HG02885 (cell line): ENCODE results near the gene GLB1L3.
"Not testable (repeated sequence)": the region's sequence is repeated elsewhere in the genome, so short reads cannot be mapped to it uniquely, and the experiment has no call there.

ENCODE experiments used
- ATAC-seq: cut with Tn5 transposase; IDR thresholded peaks from one replicate; pipeline ENCODE4 v1.9.1; 2021; ENCODE audit warnings: mild to moderate bottlenecking; ENCODE audit not compliant: unreplicated experiment, poor library complexity

GLB1L3 gene

DNA sequence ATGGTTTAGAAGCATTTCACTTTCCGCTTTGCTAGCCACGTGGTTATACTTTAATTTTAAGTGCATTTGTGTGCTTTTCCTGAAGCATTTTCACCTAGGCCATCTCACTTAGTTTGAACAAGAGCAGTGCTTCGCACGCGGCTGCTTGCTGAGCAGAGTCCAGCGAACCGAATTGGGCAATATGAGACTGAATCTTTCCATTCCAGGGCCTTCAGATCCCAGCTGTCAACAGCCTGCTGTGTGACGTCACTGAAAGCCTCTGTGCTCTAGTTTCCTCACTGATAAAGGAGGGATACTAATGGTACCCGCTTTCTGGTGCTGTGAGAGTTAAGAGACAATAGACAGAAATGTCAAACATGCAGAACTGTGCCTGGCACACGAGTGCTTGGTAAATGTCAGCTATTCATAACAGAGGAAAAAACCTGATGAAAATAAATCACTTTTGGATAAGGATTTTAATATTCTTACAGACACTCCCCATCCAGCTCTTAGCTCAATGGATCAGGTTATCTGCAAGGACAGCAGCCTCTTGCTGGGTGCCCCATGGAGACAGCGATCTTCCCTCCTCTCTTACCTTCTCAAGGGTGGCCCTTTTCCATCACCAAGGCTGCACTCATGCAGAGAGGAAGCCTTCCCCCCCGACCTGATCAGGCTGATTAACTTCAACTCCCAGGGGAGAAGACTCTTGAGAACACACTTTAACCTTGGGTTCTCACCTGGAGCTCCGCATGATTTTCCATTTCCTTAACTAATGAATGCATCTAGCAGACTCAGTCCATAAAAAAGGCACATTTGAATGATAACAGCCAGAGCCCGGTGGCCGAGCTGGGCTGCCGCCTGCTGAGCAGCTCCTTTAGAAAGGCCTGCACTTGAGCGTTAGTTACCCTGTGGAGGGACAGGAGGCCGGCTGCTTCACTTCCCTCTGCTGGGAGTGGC is 3.5 kb upstream of the GLB1L3 start:
- ATAC-seq = no peak

DNA sequence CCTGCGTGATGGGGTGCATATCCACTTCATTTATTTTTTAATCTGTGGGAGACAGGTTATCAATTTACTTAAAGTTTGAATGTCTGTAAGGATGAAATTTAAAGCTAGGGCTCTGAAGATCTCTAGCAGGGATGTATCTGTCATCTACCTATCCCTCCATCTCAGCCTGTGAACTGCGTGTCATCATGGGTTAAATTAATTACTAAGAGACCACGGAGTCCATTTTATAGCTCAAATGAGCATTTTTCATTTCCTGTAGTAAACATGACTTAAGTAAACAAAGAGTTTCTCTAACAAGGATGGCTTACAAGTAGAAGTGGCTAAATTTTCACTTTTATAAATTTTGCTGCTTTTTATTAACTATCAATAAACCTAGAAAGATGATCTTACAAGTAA is 2.9 kb upstream of the GLB1L3 start:
- no peak for ATAC-seq

DNA sequence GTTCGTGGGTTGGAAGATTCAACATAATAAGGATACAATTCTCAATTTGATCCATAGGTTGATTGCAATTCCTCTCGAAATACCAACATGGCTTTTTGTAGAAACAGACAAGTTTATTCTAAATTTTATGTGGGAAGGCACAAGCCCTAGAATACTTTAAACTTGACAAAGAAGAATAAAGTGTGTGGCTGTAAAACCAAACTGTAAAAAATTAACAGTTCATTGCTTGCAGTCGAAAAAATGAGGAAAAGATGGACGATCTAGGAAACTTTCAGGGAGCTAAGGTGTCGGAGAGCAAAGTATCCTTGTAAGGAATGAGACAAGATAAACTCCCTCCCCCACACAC is 1.0 kb upstream of the GLB1L3 start:
- no peak for ATAC-seq

DNA sequence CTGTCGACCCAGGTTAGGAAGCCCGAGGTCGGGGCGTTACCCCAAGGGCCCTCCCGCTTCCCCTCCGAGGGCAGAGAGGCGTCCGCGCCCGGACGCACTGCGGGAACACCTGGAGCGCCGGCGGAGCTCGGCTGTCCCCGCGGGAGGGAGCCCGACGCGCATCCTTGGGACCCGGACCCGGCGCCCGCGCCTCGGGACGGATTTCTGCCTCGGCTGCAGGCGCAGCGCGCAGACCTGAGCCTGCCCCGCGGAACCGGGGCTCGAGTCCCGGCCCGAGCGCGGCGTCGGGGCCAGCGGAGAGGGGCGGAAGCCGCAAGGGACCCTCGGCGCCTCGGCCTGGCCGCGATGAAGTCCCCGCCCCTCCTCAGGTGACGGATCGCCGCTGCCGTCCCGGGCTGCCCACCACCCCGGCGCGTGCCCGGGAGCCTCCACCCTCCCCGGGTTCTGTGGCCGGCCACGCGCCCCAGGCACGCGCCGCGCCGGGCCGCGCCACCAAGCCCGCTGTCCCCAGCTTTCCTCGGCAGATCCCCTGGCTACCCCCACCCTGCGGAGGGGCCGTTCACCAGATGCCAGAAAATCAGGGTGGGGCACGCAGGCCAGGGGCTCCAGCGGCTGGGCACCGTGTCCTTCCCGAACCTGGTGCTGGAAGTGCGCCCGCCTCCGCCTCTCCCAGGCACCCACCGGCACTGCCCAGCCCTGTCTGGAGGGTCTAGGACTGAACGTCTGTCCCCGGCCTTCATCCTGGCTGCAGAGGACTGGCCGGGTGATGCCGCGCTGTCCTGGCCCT is 410 bp downstream of the GLB1L3 start:
- peak; percentile 15 for ATAC-seq

DNA sequence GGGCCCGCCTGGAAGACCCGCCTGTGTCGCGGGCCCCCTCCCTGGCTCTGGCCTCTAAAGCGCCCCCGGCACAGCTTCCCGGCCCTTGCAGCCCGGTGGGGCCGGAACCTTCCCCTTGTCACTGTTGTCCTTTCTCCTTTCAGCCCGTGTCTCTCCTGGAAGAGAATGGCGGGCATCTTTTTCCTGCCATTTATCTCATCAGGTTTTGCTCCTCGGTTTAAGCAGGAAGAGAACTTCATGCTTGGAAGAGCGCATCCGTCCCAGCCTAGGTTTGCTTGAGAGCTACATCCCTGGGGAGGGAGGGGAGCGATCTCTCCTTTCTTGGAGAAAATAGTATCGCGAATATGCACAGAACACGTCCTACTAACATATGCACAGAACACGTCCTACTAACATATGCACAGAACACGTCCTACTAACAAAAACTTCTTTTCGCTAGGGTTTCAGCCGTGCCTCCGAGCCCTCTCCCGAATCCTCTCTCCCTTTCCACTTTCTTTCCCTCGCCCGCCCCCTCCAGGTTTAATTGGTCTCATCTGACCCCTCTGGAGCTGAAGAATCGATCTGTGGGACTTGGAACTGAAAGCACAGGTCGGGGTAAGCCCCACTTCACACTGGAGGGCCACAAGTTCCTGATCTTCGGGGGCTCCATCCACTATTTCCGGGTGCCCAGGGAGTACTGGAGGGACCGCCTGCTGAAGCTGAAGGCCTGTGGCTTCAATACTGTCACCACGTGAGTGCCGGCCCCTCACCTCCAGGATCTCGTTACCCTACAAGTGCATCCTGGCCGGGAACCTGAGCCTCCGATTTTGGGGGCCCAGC is 1.2 kb downstream of the GLB1L3 start:
- ATAC-seq = no peak

DNA sequence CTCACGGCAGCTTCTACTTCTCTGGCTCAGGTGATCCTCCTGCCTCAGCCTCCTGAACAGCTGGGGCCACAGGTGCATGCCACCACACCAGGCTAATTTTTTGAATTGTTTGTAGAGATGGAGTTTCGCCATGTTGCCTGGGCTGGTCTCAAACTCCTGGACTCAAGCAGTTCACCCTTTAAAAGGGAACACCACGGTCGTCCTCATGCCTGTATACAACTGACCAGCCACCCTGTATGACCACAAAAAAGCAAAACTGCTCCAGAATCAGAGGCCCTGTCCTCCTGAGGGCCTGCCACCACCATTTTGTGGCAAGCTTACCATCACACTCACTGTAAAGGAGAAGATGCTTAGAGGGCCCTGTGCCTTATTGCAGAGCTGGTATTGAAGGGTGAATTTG is 2.2 kb downstream of the GLB1L3 start:
- ATAC-seq = no peak

DNA sequence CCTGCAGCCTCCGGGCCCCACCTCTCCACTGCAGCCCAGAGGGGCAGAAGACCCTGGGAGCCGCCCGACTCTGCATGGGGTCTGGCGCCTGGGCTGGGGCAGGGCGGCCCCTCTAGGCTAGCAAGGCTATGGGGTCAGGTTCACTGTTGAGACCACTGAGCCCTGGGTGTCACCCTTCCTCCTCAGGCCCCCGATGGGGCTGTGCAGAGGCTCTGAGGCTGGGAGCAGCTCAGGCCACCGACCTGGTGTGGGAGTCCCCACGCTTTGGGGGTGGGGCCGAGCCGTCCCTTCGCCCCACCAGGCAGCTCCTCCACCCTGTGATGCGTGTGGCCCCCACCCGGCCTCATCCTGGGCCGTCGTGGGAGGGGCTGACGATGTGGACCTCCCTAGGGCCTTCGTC is 5.5 kb downstream of the GLB1L3 start:
- ATAC-seq = not testable (repeated sequence)

DNA sequence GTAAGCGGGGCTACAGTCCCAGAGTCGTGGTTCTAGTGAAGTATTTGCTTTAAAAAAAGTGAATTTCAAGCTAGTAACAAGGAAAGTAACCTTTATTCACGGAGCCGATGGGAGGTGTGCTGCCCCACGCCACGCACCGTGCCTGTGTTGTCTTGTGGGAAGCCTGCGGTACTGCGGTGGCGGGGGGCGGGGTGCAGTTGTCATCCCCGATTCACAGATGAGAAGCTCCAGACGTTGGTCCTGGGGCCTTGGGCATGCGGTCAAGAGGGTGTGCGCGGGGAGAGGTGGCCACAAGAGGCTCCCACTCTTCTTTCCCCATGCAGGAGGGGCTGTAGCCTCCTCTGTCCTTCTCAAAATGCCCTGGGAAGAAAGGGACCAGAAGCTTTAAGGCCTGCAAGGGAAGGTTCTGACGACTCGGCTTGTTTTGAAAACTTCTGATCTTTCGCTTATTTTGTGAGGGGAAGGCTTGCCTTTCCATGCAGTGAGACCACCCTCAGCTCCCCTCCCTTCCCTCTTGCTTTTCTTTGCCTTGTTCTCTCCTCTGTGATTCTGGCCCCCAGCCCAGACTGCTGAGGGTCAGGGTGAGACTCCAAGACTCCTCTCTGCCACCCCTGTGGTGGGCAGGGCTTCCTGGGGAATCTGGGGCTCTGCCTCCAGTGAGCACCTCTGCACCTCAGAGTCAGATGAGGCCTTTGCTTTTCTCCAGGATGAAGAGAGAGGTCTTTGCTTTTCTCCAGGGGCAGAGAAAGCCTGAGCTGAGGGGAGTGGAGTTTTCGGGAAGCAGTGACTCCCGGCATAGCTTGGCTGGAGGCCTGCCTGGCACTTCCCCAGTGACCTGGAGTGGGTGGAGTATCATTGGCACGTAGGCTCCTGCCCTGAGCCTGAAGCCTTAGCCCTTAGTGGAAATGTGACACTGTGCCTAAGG is 6.2 kb downstream of the GLB1L3 start:
- no peak for ATAC-seq

DNA sequence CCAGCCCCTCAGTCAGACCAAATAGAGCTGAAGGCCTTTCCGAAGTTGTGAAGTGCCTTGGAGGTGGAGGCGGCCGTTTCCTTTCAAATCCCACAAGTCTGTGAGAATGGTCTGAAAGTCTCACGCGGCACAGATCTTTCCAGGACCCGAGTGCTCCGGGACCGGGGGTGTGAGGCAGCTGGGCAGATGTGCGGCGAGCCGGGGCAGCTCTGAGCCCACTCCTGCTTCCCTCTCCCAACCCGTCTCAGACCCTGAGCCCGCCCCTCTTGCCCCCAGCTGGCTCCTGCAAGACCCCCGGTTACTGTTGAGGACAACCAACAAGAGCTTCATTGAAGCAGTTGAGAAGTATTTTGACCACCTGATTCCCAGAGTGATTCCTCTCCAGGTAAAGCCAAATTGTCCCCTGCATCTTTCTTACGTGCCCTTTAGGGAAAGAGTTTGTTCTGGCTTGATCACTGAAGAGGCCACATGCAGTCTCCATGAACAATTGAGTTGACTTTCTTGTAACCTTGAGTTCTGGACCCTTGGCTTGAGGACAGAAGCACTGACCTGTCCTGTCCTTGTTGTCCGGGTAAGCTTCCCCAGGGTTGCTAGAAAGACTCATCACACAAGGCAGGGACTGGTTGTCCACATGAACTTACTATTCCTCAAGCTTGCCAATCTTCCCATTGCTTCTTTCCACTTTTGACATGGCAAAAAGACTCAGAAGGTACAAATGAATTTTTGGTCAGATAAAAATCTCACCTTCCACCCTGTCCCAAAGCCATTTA is 7.5 kb downstream of the GLB1L3 start:
- ATAC-seq = no peak

DNA sequence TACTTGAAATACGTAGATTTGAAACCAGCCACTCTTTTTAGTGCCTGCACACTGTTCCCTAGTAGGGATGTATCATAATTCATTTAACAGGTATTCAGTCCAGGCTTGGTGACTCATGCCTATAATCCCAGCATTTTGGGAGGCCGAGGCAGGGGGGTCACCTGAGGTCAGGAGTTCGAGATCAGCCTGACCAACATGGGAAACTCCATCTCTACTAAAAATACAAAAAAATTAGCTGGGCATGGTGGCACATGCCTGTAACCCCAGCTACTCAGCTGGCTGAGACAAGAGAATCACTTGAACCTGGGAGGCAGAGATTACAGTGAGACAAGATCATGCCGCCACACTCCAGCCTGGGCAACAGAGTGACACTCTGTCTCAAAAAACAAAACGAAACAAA is 8.2 kb downstream of the GLB1L3 start:
- not testable (repeated sequence) for ATAC-seq

DNA sequence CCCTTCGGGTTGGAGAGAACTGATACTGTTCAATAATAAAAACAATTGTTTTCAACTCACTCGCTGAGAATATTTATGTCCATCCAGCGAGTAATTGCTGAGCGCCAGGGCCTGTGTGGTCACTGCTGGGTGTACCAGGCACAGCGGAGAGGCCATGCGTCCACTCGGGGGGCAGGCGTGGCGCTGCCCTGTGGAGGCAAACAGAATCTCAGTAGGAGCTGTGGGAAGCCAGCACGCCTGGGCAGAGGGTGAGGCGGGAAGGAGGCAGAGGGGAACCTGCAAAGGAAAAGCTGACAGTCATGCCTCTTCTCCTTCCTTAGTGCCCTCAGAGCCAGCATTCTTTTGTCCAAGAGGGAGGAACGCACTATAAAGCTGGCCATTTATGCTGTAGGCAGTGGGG is 11.4 kb downstream of the GLB1L3 start:
- ATAC-seq = no peak

DNA sequence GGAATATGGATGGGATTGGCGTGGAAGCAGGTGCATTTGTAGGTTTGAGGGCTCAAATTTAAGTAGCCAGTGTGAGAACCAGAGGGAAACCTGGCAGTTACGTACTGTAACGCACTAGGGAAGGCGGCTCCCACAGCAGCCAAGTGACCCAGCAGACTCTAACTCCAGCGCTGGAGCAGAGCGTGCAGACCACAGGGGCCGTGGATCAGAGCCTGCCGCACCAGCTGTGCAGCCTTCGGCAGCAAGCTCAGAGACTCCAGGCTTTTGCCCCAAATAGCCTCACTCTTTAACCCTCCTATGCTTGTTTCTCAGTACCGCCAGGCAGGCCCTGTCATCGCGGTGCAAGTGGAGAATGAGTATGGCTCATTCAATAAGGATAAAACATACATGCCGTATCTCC is 12.3 kb downstream of the GLB1L3 start:
- ATAC-seq = no peak

DNA sequence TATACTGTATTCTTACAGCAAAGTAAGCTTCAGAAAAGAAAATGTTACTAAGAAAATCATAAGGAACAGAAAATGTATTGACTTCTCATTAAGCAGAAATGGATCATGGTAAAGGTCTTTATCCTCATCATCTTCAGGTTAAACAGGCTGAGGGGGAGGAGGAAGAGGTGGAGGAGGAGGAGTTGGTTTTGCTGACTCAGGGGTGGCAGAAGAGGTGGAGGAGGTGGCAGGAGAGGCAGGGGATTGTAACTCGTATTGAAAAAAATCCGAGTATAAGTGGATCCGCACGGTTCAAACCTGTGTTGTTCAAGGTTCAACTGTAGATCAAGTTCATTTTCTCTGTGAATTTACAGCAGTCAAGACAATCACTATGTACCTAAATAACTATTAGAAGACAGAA is 13.0 kb downstream of the GLB1L3 start:
- no peak for ATAC-seq

DNA sequence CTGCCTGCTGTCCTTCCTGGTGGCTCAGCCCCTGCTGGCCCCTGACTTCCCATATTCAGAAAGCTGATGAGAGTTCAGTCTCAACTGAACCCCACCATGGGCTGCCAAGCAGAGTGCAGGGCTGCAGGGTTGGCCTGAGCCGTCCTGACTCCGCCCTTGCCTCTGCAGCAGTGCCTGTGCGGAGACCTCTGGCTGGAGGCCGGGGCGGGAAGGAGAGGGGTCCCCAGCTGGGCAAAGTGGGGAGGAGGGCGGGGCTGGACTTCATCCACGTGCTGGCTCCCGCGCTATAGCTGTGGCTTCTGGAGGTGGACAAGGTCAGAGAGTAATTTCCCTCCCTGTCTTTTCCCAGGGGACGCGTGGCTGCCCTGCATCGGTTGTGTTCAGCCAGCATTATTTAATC is 13.6 kb downstream of the GLB1L3 start:
- no peak for ATAC-seq

DNA sequence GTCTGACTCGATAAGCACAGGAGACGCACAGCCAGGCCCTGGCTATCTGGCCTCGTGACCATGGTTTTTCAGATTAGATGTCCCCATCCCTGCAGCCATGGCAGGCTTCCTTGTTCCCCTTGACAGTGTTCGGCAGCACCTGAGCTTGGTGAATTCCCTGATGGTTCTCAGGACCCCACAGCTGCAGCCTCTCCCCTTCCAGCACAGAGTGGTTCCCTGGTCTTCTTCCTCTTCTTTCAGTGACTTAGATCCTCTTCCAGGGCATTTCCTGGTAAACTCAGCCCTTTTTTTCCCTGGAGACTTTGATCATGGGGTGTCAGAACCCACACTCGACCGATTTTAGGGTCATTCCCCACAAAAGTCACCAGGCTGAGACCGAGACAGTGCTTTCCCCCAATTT is 14.5 kb downstream of the GLB1L3 start:
- ATAC-seq = no peak

DNA sequence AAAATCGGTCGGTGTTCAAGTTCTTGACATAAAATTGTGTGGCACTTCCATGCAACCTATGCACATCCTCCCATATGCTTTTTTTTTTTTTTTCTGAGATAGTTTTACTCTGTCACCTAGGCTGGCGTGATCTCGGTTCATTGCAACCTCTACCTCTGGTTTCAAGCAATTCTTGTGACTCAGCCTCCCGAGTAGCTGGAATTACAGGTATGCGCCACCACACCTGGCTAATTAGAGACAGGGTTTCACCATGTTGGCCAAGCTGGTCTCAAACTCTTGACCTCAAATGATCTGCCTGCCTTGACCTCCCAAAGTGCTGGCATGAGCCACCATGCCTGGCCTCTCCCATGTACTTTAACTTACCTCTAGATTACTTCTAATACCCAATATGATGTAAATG is 15.0 kb downstream of the GLB1L3 start:
- ATAC-seq = no peak

DNA sequence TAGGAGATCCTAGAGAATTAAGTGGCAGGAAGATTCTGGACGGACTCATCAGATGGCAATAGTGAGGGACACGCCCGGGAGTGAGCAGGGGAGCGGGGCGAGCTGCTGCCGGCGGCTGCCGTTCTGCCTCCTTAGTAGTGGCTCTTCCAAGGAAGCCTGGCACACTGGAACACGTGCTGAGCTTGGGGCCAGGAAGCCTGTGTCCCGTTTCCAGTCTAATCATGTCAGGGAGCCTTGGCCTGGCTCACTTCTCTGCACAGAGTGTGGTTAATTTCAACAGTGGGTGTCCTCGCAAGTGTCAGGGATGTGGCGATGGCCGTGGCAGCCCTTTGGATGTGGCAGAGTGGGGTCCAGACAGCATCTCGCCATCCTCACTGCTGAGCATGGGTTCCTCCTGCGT is 16.5 kb downstream of the GLB1L3 start:
- no peak for ATAC-seq

DNA sequence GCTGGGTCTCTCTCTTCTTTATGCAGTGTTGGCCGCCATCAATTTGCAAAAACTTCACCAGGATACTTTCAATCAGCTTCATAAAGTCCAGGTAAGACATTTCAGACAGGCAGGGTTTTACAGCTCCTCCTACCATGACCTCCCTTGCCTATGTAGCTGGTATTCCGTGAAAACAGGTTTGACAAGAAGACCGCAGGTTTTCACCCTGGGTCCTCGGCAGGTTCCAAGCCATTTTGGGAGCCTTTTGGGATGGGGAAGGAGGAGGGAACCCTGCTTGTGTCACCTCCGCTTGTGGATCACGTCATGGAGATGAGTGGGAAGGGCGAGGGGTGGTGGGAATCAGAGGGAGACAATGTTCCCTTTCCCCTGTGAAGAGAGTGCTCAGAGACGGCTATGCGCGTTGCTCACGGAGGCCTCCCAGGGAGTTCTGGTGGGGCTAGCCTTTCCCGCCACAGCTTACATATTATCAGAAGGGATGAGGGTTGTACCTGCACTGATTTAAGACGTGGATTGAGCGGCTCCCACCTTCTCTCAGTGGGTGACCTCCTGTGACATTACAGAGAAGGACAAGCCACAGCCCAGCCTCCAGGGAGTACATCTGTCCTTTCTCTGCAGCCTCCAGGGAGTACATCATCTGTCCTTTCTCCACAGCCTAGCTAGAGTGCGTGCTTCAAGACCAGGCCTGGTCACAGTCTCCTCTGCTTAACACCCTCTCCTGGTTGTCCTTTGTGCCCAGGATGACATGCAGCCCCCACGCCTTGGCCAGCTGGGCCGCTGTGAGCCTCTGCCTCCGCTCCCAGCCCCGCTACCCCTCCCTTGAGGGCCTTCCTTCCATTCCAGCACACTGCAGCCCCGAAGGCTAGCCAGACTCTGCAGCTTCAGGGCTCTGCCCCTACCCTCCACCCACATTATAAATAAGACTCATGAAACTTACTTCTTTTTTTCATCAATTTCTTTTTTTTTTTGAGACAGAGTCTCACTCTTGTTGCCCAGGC is 17.2 kb downstream of the GLB1L3 start:
- ATAC-seq = no peak
